ENCODE data around the gene STK17A.

DNA sequence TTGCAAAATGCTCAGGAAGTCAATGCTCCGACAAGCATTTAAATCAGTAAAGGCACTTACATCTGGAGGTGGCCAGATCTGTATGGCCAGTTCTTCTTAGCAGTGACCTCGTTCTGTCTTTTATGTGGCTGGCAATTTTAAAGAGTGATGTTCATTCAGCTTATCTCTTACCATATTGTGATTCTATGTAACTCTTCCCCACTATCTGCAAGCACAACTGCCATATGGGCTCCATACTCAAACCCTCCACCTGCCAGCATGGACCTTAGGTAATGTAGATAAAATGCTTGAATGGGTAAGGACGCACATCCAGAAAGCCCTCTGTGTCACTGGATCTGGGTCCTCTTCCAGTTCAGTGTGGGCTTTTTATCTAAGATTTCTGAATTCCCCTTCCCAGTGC lies 42.4 kb upstream of the STK17A start:
- no peak for TF ChIP-seq EP300 (IDR thresholded peaks at IDR 0.05; ENCODE audit: borderline replicate concordance)
- TF ChIP-seq, protein P1, sequence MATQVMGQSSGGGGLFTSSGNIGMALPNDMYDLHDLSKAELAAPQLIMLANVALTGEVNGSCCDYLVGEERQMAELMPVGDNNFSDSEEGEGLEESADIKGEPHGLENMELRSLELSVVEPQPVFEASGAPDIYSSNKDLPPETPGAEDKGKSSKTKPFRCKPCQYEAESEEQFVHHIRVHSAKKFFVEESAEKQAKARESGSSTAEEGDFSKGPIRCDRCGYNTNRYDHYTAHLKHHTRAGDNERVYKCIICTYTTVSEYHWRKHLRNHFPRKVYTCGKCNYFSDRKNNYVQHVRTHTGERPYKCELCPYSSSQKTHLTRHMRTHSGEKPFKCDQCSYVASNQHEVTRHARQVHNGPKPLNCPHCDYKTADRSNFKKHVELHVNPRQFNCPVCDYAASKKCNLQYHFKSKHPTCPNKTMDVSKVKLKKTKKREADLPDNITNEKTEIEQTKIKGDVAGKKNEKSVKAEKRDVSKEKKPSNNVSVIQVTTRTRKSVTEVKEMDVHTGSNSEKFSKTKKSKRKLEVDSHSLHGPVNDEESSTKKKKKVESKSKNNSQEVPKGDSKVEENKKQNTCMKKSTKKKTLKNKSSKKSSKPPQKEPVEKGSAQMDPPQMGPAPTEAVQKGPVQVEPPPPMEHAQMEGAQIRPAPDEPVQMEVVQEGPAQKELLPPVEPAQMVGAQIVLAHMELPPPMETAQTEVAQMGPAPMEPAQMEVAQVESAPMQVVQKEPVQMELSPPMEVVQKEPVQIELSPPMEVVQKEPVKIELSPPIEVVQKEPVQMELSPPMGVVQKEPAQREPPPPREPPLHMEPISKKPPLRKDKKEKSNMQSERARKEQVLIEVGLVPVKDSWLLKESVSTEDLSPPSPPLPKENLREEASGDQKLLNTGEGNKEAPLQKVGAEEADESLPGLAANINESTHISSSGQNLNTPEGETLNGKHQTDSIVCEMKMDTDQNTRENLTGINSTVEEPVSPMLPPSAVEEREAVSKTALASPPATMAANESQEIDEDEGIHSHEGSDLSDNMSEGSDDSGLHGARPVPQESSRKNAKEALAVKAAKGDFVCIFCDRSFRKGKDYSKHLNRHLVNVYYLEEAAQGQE (IDR thresholded peaks at IDR 0.05; ENCODE audit: low read depth): no peak
- TF ChIP-seq NFIC (IDR thresholded peaks at IDR 0.05): no peak

All from Ishikawa (cell line).